GM21825 (cell line): ENCODE data around the gene SLC4A3.
"Not testable (repeated sequence)": the region's sequence is repeated elsewhere in the genome, so short reads cannot be mapped to it uniquely, and the experiment has no call there.

Source experiments
- ATAC-seq: cut with Tn5 transposase; IDR thresholded peaks from one replicate; pipeline ENCODE4 v1.9.1; 2021; ENCODE audit warnings: mild to moderate bottlenecking, moderate library complexity; ENCODE audit not compliant: unreplicated experiment

Gene SLC4A3

GRCh38 chr2:219645631-219646527 is 18.4 kb downstream of the SLC4A3 start:
- ATAC-seq: no peak

DNA sequence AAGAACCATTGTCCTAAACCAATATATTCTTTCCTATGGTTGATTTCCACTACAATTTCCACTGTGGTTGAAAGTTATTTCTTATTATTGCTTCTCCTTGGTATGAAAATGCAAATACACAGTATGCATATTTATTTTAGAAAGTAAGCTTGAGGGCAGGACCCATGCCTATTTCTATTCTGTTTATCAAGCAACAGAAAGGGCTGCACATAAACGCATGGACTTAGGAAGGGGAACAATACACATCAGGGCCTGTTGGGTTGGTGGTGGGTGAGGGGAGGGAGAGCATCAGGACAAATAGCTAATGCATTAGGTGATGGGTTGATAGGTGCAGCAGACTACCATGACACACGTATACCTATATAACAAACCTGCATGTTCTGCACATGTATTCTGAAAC is 20.7 kb downstream of the SLC4A3 start:
- no peak for ATAC-seq

DNA sequence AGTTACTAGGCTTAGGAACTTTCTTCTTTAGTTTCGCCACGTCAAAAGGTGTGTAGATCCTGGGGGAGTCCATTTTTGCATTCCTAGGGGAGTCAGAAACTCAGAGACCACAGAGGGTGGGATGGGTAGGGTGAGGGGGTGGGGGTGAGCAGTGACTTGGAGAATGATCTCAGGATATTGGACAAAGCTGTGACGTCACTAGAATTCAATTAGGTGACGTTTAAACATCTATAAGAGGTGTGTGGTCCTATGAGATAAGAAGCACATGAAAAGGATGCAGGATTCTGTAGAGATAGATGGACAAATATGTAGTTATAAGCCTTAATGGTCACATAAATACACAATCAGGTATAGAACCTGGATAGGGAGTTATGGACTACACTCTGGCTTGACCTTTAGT is 21.5 kb downstream of the SLC4A3 start:
- no peak for ATAC-seq

DNA sequence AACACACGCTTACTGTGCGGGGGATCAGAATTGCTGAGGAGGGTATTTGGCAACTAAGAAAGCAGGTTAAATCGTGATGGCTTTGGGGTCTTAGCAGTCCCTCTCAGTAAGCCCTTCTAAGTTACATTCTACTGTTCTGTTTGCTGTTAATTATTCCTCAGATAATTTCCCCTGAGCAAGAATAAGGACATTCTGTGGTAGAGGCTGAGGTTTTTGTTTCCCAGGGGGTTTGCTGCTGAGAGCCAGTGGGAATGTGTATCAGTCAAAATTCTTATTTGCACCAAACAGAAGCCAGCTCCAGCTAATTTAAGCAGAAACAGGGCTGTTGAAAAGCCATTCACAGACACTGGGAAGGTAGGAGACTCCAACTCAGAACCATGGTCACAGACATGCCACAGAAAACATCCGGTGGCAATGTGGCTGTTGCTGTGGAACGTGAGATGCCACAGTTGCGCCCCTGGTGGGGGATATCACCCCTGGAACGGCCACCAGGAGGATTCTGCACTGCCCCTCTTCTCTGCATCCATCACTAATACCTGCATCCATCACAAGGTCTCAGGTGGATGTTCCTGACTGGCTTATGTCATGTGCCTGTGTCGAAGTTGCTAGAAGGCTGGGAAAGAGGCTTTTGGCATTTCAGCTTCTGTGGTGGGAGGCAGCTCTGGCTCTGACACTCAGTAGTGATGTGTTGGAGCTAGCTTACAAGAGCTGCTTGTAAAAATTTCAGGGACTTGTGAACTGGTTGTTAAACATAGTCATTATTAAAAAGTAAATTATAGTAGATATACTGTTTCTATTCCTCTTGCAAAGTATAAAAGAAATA is 23.2 kb downstream of the SLC4A3 start:
- ATAC-seq: no peak

GRCh38 chr2:219651656-219652055 is 24.2 kb downstream of the SLC4A3 start:
- ATAC-seq: not testable (repeated sequence)

GRCh38 chr2:219656526-219656925 is 29.1 kb downstream of the SLC4A3 start:
- no peak for ATAC-seq

DNA sequence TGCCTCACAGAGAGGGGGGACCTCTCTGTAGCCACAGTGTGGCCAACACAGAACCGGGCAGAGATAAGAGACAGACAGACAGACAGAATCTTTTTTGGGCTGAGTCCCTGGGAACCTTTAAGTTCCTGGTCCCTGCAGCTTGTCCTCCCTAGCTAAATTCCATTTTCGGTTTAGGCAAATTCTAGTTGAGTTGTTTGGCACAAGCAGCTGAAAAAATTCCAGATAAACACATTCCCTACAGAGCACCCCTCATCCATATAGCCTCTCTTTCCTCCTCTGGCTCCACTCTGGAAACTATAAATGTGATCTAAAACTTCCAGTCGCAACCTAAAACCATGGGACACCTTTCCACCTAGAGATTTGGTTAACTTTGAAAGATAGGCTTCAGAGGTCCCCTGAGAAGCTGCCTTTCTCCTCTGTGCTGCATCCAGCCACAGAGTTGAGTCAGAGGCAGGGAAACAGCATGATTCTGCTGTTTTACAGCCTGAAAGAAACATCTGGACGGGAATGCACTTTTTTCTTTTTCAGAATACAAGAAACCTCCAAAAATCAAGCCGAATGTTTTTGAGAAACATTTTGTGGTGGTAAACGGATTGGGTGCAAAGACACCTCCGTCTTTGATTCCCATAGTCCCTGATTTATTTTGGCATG is 30.9 kb downstream of the SLC4A3 start:
- ATAC-seq: no peak

DNA sequence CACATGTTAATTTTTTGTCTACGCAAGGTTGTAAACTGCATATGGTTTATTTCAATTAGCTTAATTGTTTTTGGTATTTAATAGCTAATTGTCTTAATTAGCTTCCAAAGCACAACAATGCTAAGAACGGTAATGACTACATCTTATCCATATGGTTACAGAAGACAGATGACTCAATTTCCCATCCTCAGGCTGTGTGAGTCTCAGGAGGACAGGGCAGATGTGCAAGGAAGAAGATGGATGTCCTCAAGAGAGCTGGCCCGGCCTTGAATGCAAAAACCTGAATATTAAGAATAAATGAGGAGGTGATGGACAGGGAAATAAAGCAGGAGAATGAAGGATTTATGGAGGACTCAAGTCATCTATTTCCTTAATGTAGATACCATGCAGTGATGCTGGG is 31.4 kb downstream of the SLC4A3 start:
- no peak for ATAC-seq

GRCh38 chr2:219661197-219661954 is 33.9 kb downstream of the SLC4A3 start:
- peak; percentile 92 for ATAC-seq

DNA sequence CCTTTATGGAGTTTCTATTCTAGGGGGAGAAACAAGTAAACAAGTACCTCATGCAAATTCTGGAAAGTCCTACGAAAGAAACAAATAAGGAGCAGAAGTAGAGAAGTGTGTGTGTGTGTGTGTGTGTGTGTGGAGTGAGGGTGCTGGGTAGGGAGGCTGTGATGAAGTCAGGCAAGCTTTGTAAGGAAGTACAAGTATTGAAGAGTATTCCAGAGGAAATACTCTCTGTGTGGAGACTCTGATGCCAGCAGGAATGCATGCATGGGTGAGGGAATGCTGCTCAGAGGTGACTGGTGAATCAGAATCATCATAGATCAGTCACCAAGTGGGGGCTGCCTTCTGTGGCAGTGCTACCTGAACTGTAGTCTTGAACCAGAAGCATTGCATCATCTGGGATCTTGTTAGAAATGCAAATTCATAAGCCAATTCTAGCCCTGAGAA is 34.5 kb downstream of the SLC4A3 start:
- no peak for ATAC-seq

- ATAC-seq: no peak
Measured at GRCh38 chr2:219662566-219662965, 35.1 kb downstream of the SLC4A3 start.

GRCh38 chr2:219663116-219663762 is 35.8 kb downstream of the SLC4A3 start:
- ATAC-seq: no peak

- no peak for ATAC-seq
Measured at GRCh38 chr2:219664041-219664440, 36.6 kb downstream of the SLC4A3 start.

GRCh38 chr2:219664944-219665343 is 37.5 kb downstream of the SLC4A3 start:
- ATAC-seq: no peak

GRCh38 chr2:219665926-219666325 is 38.5 kb downstream of the SLC4A3 start:
- no peak for ATAC-seq

GRCh38 chr2:219668316-219668715 is 40.9 kb downstream of the SLC4A3 start:
- no peak for ATAC-seq

- no peak for ATAC-seq
Measured at GRCh38 chr2:219670386-219670785, 43.0 kb downstream of the SLC4A3 start.

DNA sequence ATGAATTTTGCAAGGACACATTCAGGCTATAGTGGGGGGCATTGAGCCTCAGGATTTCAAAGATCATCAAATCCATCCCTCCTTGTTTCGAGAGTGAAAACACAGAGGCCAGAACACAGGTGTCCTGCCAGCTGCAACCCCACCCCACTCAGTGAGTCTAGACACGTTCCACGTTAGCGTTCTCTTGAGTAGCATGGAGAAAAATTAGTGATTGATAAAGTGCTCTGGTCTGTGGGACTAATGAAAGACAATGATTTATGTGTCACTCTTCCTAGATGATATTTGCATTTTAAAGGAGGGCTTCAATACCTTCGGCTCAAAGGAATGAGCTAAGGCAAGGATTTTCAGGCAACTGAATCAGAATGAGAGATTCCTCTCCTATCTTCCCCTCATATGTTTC is 43.8 kb downstream of the SLC4A3 start:
- no peak for ATAC-seq

DNA sequence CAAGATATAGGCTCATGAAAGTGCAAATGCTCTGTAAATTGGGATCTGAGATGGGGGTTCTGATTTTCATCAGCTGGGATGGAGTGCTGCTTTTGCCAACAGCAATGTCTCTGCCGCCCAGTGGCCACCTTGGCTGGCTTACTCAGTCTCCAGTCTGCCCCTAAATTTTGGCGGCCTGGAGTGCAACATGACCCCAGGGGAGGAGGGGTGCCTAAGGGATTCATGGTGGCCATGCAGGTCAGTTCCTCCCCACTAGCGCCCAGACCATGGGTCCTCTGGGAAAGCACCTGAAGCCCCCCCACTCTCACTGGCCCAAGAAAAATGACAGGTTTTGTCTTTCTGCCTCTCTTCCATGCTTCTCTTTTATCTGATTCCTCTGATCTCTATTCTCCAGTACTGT is 45.0 kb downstream of the SLC4A3 start:
- no peak for ATAC-seq

DNA sequence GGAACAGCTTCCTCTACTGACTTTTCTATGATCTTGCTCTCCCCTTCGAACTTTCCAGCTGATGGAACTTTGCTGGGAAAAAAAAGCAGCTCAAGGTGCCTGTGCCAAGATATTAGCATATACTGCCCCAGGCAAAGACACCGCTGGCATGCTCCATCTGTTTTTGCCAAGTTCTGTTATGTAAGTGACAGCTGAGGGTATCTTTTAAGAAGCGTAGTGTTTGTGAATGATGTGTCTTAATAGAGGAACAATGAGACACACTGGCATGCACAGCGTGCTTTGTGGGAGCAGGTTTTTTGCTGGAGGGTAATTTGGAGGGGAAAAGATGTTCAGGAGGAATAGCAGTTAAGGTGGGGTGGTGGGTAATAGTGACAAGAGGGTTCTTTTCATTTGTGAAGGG is 47.8 kb downstream of the SLC4A3 start:
- no peak for ATAC-seq
